GM12874 (cell line): Measurements from ENCODE around the gene NRCAM.

Experiments
- TF ChIP-seq, protein P1 (sequence below): IDR thresholded peaks from 2 replicates; pipeline ENCODE4 v1.5.1; 2011; ENCODE audit warnings: low read depth, mild to moderate bottlenecking, control low read depth, low read length, moderate library complexity; ENCODE audit not compliant: insufficient read depth

Gene NRCAM

DNA sequence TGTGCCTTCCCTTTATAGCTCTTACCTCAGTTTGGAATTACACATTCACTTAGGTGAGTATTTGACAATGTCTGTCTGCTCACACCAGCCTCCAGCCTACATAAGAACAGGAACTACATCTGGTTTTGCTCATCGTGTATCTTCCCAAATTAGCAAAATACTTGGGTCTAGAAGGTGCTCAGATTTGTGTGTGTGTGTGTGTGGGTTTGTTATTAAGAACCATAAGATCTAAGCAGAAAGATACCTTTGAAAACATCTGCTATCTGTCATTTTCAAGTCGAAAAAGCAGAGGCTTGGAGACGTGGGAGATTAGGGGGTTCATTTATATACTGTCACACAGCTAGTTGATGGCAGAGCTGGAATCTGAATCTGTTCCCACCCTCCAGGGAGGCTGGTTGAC lies 311.3 kb downstream of the NRCAM start:
- TF ChIP-seq, protein P1, sequence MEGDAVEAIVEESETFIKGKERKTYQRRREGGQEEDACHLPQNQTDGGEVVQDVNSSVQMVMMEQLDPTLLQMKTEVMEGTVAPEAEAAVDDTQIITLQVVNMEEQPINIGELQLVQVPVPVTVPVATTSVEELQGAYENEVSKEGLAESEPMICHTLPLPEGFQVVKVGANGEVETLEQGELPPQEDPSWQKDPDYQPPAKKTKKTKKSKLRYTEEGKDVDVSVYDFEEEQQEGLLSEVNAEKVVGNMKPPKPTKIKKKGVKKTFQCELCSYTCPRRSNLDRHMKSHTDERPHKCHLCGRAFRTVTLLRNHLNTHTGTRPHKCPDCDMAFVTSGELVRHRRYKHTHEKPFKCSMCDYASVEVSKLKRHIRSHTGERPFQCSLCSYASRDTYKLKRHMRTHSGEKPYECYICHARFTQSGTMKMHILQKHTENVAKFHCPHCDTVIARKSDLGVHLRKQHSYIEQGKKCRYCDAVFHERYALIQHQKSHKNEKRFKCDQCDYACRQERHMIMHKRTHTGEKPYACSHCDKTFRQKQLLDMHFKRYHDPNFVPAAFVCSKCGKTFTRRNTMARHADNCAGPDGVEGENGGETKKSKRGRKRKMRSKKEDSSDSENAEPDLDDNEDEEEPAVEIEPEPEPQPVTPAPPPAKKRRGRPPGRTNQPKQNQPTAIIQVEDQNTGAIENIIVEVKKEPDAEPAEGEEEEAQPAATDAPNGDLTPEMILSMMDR, result no peak

DNA sequence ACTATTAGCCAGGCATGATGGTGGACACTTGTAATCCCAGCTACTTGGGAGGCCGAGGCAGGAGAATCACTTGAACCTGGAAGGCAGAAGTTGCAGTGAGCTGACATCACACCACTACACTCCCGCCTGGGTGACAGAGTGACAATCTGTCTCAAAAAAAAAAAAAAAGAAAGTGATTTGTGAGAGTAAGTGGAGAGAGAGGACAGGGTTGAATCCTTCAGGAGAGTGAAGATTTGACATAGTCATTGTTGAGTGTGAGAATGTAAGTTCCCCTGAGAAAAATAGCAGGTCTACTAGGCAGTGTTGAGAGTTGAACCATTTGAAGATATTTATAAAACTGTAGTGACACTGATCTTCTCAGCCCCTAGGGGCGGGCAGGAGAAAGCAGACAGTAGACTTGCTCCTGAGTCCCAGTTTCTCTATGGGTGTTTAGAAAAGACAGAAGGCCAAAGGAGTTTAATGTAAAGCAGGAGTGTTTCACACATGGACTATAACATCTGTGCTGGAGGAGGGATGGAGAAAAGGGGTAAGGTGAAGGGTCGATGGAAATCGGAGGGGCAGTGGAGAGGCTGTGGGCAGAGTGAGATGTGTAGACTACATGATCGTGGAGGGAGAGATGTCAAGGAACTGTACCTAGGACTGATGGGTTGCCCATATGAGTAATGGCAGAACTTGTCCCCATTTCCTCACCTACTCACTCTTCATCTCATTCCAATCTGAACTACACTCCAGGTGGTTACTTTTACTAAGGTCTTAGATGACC lies 312.4 kb downstream of the NRCAM start:
- TF ChIP-seq, protein P1, result no peak

DNA sequence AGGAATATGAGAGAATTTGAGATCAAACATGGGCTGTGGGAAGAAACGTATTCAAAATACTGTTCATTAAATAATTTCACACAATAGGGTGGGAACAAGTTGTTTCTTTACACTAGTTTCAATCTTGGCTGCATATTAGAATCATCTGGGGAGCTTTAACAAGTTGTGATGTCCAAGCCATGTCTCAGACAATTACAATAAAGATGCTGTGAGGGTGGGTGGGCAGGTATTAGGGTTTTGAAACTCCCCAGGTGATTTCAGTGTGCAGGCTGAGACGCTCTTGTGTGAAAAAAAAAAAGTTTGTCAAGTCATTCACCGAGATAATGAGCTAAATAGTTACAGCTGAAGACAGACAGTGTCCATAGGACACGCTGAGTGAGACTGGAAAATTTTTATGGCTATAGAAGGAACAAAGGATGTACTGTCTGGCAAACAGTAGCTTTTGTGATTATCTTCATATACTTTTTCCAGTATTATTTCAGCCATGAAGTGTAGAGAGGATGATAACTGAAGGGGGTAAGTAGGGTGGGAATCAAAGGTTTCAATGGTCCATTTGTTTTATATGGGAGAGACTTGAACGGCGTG lies 313.5 kb downstream of the NRCAM start:
- TF ChIP-seq, protein P1, result no peak

DNA sequence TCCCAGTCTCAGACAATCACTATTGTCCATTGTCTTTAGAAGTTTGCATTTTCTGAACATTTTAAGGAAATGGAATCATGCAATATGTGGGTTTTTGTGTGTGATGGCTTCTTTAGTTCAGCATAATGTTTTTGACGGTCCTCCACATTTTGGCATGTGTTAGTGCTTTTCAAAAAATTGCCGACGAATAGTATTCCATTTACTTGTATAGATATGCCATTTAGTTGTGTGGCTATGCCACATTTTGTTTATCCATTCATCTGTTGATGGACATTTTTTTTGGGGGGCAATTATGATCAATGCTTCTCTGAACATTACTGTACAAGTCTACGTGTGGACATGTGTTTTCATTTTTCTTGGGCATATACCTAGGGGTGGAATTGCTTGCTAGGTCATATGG lies 314.1 kb downstream of the NRCAM start:
- TF ChIP-seq, protein P1, result no peak

DNA sequence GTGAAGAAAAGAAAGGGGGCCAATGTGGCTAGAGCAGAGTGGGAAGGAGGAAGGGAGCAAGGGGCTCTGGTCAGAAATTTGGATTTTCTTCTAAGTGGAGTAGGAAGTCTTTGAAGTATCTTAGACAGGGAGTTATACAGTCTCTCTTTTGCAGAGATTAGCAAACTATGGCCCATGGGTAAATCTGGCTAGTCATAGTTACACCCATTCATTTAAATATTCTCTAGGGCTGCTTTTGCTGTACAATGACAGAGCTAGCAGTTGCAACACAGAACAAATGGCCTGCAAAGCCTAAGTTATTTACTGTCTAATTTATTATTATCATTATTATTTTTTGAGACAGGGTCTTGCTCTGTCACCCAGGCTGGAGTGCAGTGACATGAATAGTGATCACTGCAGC lies 315.6 kb downstream of the NRCAM start:
- TF ChIP-seq, protein P1, result no peak

DNA sequence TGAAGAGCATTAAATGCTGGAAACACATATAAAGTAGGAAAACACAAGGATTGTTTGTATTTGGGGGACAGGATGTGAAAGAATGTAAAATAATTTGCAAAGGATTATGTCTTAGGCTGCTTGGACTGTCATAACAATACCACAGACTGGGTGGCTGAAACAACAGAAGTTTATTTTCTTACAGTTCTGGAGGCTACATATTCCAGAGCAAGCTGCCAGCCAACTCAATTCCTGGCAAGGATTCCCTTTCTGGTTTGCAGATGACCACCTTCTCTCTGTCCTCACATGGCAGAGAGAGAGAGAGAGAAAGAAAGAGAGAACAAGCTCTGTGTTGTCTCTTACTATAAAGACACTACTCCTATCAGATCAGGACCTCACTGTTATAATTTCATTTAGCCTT lies 317.3 kb downstream of the NRCAM start:
- TF ChIP-seq, protein P1, result no peak

DNA sequence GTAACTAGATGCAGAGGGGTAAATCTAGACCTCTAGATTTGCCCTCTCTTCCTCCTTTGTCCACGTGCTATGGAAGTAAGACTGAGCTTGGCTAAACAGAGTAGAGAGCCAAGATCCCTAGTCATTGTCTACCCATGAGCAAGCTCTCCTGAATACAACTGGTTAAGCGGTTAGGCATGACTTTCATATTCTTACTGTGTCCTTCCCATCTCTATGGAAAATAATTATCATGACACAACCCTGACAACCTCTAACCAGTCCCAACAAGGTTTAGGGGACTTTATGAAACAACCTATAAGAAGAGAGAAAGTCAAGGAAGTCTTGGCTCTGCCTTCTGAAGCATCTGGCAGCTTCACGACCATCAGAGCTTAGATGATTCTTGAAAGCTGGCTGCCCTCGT lies 318.2 kb downstream of the NRCAM start:
- TF ChIP-seq, protein P1, result no peak
